ENCODE results near the gene TDRD10. TPM values are rescaled to one million over a fixed set of nuclear protein-coding genes. Genes with fewer than 3 reads are reported as not detected.

Gene TDRD10
- total and polyA plus RNA-seq, 2 of the 4 experiments (the other 2 are of a cell fraction): not detected

- no peak overlapping the region for H2AFZ ChIP-seq (replicated peaks; ENCODE audit: low read length, poor library complexity)
- no peak overlapping the region for H2BK15ac ChIP-seq (ENCODE audit: low read depth, low read length)
- H3K79me1 ChIP-seq (ENCODE audit: low read depth in 1 of 2, low read length in 2 of 2): no peaks in the 10 kb centered on the region
- H3K9ac ChIP-seq (ENCODE audit: low read depth, low read length): no peak overlapping the region
- H2BK5ac ChIP-seq (ENCODE audit: low read depth, low read length, poor library complexity, severe bottlenecking): no peak overlapping the region
- no peaks in the 10 kb centered on the region for H3K9me3 ChIP-seq (ENCODE audit: control insufficient read depth, insufficient read depth, low read length)
- no peak overlapping the region for H2BK20ac ChIP-seq (ENCODE audit: low read depth, low read length)
- no peak overlapping the region for H2AK5ac ChIP-seq (ENCODE audit: low read depth, low read length)
- in situ Hi-C loops (cut with MboI; ENCODE audit: low sequenced_read_pairs) (no loop called here), dilution Hi-C loops (cut with HindIII; ENCODE audit: low sequenced_read_pairs, unreplicated experiment) (no loop called here), intact Hi-C loops (cut with micrococcal nuclease) (no loop called here)
- H4K20me1 ChIP-seq (ENCODE audit: insufficient read depth, low read length): no peaks in the 10 kb centered on the region; the same call in 1 of the 2 replicates
- no peak overlapping the region for H3K27ac ChIP-seq (ENCODE audit: insufficient read depth, low read length)
- H3K4me2 ChIP-seq (ENCODE audit: low read depth, low read length): no peak overlapping the region
- no peak overlapping the region for H3K4me3 ChIP-seq (ENCODE audit: insufficient read depth, low read depth, low read length)
- no peak for DNase-seq
- no peak for ATAC-seq (ENCODE audit: low read depth)
- no peak overlapping the region for H3K14ac ChIP-seq (replicated peaks; ENCODE audit: low read depth, low read length)
- no peaks in the 10 kb centered on the region for H3K9me1 ChIP-seq (ENCODE audit: insufficient read depth, low read length)
- ChIA-PET POLR2A (ENCODE audit: unreplicated experiment) (no interaction called here), CTCF (no interaction called here)
- no peaks in the 10 kb centered on the region for H3K36me3 ChIP-seq (ENCODE audit: control insufficient read depth, insufficient read depth, low read length)
- H4K5ac ChIP-seq (ENCODE audit: low read depth, low read length): no peak overlapping the region
- no peak overlapping the region for H3K23ac ChIP-seq (ENCODE audit: low read depth, low read length)
- H3K18ac ChIP-seq (ENCODE audit: low read depth, low read length): no peak overlapping the region
- no peak overlapping the region for H4K91ac ChIP-seq (ENCODE audit: insufficient read depth, low read depth, low read length)
- H3K4ac ChIP-seq (ENCODE audit: low read depth, low read length): no peak overlapping the region
- peaks cover 41% of the 10 kb centered on the region for H3K27me3 ChIP-seq (ENCODE audit: control insufficient read depth, insufficient read depth, low read length)
- no peak overlapping the region for H3K56ac ChIP-seq (ENCODE audit: extremely low read depth, insufficient read depth, low read length)
- WGBS, 2 experiments (ENCODE audit: extremely low coverage in 2 of 2, insufficient read length in 1 of 2): no CpG with 5 or more reads among the region's 7 CpGs
- H3K4me1 ChIP-seq (ENCODE audit: control insufficient read depth, insufficient read depth, low read length): no peaks in the 10 kb centered on the region
- H2AK9ac ChIP-seq (replicated peaks; ENCODE audit: low read depth, low read length, poor library complexity): no peak overlapping the region
- no TSS peak for BruUV-seq (replicated peaks)
- no peak overlapping the region for H2BK120ac ChIP-seq (ENCODE audit: low read depth, low read length)
- H4K8ac ChIP-seq (ENCODE audit: low read depth in 2 of 2, low read length in 2 of 2): no peak overlapping the region
- TF ChIP-seq MAFK (IDR thresholded peaks at IDR 0.05; ENCODE audit: low read depth, low read length) (no peak), RFX5 (IDR thresholded peaks at IDR 0.05; ENCODE audit: low read depth, low read length) (no peak), CTCF (conservative IDR thresholded peaks at IDR 0.05; ENCODE audit: low read depth, low read length) (no peak), SMC3 (IDR thresholded peaks at IDR 0.05; ENCODE audit: low read depth, low read length) (no peak), USF2 (IDR thresholded peaks at IDR 0.05; ENCODE audit: low read depth, low read length) (no peak), MXI1 (IDR thresholded peaks at IDR 0.05; ENCODE audit: borderline replicate concordance, low read depth, low read length) (no peak), CEBPB (IDR thresholded peaks at IDR 0.05; ENCODE audit: low read depth, low read length) (no peak), BHLHE40 (IDR thresholded peaks at IDR 0.05; ENCODE audit: low read depth, low read length) (no peak), RAD21 (IDR thresholded peaks at IDR 0.05; ENCODE audit: low read length) (no peak), MAZ (IDR thresholded peaks at IDR 0.05; ENCODE audit: borderline replicate concordance, low read depth, low read length) (no peak), NFE2L2 (IDR thresholded peaks at IDR 0.05; ENCODE audit: low read depth, low read length) (no peak), RCOR1 (IDR thresholded peaks at IDR 0.05; ENCODE audit: insufficient replicate concordance, low read length) (no peak), CHD1 (IDR thresholded peaks at IDR 0.05; ENCODE audit: low read depth, low read length) (no peak), FOS (IDR thresholded peaks at IDR 0.05; ENCODE audit: low read depth, low read length) (no peak)
These were observed 12.1 kb downstream of the TDRD10 start for GRCh38 chr1:154514066-154514553.

All from IMR-90 (cell line).